Body of pancreas (tissue), 4 donors: ENCODE measurements around the gene ZNF804B.

Experiments used
- POLR2A ChIP-seq, 3 donors: fragments of 450-650 bp; IDR thresholded peaks; one replicate each; pipeline ENCODE4 v1.6.1; 2016; ENCODE audit warnings: antibody characterized with exemption in 3 of 3, mild to moderate bottlenecking in 2 of 3
- TF ChIP-seq, protein P1 (sequence below), 7 experiments: fragments of 450-650 bp in 4 of 7; fragments of 200-600 bp in 3 of 7; sonication (generic) in 3 of 7; IDR thresholded peaks; one replicate each; pipeline ENCODE4 v1.5.1; 2016 to 2019; ENCODE audit warnings: antibody characterized with exemption in 7 of 7

DNA sequence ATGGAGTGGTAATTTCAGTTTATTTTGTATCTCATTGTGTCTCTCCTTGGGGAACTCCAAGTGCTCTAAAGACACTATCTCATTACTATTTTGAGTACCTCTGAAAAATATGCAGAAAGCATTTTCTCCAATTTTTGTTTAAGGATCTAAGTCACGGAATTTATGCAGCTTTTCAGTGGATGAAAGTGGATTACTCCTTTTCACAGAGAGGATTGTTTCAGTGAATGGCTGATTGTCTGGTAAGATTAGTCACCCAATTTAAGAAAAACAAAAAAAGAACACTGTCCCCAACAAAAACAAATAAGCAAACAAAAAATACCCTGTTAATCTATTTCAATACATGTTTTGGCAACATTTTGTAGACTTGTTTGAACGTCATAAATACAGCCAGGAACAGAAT lies 374.3 kb downstream of the ZNF804B start:
- TF ChIP-seq POLR2A (IDR thresholded peaks at IDR 0.05) = no peak
- TF ChIP-seq, protein P1, sequence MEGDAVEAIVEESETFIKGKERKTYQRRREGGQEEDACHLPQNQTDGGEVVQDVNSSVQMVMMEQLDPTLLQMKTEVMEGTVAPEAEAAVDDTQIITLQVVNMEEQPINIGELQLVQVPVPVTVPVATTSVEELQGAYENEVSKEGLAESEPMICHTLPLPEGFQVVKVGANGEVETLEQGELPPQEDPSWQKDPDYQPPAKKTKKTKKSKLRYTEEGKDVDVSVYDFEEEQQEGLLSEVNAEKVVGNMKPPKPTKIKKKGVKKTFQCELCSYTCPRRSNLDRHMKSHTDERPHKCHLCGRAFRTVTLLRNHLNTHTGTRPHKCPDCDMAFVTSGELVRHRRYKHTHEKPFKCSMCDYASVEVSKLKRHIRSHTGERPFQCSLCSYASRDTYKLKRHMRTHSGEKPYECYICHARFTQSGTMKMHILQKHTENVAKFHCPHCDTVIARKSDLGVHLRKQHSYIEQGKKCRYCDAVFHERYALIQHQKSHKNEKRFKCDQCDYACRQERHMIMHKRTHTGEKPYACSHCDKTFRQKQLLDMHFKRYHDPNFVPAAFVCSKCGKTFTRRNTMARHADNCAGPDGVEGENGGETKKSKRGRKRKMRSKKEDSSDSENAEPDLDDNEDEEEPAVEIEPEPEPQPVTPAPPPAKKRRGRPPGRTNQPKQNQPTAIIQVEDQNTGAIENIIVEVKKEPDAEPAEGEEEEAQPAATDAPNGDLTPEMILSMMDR (IDR thresholded peaks at IDR 0.05) = no peak
